GM19328 (cell line): Measurements from ENCODE around the gene TTLL11.

Experiments
- ATAC-seq: cut with Tn5 transposase; IDR thresholded peaks from one replicate; pipeline ENCODE4 v1.9.1; 2021; ENCODE audit warnings: mild to moderate bottlenecking, moderate library complexity; ENCODE audit not compliant: unreplicated experiment

Gene TTLL11

DNA sequence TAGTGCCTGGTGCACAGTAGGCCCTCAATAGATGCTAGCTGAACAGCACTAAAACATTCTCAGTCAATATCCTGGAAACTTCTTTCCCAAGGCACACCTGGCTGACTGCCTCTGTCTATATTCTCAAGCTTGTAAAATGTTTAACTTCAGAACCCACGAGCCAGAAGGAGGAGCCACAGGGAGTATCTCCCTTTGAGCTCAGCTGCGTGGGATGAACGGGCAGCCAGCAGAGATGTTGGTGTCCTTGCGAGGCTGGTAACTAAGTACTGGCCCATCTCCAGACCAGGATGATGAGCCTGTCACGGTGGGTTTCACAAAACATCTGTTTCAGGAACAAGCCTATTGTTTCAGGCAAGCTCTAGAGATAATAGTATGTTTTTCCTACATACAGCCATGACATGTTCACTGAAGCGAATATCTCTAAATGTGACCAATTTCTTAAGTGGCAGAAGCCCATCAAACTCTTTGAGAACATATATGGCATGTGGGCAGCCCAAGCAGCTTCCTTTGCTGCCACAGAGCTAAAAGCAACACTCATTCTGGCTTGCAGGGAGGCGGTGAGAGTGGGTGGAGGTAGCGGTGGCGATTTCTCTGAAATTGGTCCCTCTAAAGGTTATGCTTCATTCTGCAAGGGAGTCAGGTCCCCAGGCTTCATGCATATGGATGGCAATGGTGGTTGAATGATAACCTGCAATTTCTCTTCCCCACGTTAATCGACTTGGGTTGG is 206.2 kb downstream of the TTLL11 start:
- ATAC-seq, result no peak

DNA sequence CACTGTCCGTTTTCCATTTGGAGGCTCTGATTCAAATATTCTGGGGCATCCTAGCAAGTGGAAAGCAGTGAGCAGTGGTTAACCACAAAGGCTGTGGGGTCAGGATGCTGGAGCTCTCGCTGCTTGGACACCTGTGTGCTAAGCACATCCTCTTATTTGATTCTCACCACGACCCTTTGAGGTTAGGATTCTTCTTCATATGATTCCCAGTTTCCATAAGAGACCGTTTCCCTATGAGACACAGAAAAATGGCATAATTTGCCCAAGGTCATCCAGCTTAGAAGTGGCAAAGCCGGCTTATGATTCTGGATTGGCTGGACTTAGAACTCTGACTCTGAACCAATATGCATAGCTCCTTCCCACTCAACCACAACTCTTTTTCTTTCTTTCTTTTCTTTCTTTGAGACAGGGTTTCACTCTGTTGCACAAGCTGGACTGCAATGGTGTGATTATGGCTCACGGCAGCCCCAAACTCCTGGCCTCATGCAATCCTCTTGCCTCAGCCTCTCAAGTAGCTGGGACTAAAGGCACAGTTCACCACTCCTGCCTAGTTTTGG is 207.7 kb downstream of the TTLL11 start:
- ATAC-seq, result no peak

DNA sequence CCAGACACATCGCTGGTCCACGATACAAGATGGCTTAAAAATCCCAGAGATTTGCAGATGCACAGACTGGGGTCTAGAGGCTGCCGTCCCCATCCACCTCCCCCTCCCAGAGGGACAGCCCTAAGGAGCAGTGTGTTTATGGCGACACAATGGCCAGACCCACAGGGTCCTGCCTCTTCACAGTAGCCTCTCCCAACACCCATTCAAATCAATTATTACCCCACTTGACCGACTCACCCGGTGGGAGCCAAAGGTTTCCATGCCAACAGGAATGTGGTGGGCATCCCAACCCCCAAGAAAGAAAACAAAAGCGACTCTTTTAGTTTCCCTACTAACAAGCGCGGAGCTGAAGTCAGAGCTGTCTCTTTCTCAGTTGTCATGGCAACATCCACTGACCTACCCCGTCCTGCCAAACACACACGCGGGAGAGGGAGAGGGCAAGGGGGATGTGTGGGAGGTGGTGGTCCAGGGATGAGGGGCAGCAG is 209.0 kb downstream of the TTLL11 start:
- no peak for ATAC-seq

DNA sequence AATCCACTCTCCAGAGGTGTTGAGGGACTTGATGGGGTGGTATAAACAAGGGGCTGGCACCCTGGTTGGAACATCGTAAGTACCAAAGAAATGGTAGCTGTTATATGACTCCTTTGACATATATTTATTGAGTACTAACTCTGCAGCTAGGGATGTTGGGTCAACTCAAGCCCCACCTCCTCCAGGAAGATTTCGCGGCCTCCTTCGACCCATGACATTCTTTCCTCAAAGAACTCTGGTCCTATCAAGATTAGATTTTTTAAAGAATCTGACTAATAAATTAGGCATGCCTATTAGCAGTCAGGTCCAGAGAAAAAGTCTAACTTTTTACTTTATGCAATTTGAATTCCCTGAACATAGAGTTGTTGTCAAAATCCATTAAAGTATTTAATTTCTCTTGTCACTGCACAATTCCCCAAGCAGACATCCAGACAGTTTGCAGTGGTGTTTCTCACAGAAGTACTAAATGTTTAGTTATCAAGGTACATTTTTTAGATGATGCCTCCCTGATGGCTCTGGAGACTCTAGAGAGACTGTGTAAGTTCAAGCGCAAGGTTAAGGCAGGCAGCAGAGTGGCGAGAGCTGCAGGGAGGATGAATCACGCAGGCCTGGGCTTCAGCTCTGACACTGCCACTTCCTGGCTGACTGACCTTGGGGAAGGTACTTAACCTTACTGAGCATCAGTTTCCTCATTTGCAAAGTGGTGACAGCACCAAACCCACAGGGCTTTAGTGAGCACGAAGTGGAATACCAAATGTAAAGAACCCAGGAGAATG is 209.6 kb downstream of the TTLL11 start:
- no peak for ATAC-seq

DNA sequence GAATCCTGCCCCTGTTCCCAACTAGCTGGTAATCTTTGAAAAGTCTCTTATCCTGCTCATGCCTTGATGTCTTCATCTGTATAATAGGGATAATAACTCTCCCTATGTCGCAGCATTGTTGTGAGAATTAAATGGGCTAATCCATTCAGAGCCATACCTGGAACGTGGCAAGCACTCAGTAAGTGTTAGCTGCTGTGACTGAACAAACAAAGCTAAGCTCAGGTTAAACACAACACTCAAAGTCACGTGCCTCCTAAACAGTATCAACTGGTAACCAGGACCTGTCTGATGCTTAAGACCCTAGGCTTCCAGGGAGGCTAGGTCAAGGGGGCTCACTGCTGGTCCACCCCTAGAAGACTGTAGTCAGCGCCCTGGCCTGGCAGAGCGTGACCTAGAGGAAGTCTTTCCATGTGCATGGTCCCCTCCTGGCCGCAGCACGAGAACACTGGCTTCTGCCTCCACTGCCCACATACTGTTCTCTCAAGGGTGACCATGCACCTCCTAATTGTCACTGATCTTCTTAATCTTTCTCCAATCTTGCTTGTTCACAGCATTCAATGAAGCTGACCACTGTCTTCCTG is 211.1 kb downstream of the TTLL11 start:
- no peak for ATAC-seq

DNA sequence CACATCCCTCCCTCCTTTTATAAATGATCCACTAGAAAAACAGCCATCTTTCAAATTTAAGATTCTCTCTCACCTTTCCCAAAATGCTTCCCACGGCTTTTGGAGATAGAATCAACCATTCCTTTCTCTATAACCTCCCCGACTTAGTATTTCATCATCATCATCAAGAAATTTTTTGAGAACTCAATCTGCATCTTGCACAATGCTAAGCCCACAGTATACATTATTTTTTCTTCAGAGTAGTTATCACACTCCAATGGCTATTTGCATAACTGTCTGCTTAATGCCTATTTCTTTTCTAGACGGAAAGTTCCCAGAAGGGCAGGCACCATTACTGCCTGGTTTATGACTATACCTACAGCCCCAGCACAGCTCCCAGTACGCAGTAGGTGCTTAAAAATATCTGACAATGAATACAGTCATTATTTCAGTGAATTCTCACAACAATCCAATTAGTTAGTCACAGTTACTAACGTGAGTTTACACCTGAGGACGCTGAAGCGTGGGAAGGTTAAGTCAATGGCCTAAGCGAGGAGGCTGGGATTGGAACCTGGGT is 212.7 kb downstream of the TTLL11 start:
- ATAC-seq, result no peak

DNA sequence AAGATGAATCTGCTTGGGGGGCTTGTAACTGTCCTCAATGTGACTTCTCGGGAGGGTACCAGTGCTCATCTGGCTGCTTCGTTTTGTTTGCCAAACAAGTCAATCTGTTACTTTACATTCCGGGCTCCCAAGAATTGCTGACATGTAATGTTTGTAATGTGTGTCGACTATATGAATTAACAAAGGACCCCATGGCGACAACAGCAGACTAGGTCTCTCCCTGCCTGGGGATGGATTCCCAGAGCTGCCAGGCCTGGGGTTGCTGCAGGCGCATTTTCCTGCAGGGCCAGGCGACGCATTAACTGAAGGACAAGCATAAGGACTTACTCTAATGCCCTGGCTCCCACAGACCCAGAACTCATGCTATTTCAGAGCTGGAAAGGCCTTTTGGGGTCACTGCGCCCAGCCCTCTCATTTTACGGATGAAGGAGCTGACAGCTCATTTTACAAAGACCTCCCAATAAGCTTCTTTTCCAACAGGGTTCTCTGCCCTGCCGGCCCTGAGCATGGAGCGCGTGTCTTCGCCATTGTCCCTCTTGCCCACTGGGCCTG is 214.8 kb downstream of the TTLL11 start:
- no peak for ATAC-seq

DNA sequence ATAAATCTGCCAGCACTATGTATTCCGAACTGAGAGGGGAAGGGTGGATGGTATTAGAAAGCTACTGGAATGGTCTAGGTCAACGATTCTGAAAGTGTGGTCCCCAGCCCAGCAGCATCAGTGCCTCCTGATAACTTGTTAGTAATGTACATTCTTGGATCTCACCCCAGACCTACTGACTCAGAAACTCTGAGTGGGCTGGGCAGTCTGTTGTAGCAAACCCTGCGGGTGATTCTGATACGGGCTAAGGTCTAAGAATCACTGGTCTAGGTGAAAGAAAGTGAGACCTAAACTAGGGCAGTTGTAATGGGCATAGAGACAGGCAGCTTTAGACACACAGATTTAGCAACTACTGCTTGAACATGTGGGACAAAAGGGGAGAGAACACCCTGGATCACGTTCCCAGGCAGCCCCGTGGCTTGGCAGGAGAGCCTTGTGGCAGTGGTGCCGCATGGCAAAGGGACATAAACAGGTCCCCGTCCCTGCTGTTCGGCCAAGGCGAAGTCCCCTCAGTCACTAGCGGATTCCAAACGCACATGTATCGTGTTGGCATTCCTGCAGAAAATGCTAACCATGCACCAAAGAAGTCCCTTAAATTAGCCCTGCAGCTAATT is 216.3 kb downstream of the TTLL11 start:
- no peak for ATAC-seq

DNA sequence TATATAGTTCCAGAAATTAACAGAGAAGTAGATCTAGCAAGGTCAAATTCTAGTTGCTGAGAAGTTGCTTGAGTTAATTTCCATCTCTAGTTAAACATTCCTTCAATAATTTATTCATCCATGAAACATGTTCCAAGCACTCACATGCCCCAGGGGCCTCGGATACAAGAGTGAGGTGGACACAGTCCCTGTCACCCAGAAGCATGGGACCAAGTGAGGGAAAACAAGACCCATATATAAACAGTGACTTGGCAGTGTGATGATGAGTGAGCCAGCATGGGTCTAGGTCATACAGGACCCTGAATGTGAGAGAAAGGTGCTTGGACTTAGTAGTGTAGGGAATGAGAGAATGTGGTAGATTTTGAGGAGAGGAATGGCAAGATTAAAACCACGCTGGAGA is 216.9 kb downstream of the TTLL11 start:
- ATAC-seq, result no peak

DNA sequence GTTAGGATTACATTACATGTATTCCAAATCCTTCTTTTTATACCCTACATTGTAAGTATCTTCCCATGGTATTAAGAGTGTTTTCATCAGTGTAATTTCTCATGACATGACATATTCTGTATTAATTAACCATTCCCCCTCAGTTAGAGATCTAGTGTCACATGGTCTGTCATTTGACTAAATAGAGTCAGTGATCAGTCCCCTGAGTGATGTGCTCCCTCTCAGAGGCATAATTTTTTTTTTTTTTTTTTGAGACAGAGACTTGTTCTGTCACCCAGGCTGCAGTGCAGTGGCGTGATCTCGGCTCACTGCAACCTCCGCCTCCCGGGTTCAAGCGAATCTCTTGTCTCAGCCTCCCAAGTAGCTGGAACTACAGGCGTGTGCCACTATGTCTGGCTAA is 218.6 kb downstream of the TTLL11 start:
- no peak for ATAC-seq

DNA sequence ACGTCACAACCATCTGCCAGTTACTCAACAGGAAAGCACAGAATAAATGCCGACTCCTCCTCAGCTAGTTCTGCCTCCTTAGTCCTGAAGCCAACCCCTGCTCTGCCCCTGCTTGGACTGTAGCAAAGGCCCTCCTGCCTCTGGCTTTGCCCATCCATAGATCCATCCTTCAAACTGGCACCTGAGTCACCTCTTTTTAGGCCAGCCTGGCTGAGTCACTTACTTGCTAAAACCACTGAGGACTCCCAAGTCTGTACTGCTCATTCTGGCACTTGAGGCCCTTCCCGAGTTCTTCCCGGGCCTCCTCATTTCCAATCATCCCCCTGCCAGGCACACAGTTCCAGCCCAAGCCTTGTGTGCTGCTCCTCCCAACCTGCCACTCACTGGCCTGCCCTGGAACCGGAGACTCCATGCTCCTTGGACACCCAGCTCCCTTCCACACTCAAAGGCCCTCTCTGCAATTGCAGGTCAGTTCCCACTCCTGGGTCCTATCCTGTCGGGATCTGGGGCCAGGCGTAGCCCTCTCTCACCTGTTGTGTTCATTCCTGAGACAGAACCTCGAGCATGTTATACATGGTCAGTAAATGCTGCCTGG is 221.6 kb downstream of the TTLL11 start:
- no peak for ATAC-seq

DNA sequence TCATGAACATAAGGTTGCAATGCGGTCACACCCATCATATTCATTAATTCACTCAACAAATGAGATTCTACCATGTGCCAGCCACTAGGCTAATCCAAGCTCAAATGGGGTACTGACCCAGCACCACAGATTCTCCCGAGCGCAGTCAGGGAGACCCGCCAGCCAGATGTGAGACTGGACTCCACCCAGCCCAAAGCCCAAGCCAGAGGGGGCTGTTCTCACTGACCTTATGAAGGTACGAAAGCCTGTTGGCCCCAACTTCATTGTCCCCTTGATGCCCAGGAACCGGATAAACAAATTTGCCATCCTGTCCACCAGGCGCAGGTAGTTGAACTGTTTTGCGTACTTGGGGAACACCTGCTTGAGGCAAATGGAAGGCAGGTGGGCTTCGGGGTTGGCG is 222.8 kb downstream of the TTLL11 start:
- no peak for ATAC-seq

DNA sequence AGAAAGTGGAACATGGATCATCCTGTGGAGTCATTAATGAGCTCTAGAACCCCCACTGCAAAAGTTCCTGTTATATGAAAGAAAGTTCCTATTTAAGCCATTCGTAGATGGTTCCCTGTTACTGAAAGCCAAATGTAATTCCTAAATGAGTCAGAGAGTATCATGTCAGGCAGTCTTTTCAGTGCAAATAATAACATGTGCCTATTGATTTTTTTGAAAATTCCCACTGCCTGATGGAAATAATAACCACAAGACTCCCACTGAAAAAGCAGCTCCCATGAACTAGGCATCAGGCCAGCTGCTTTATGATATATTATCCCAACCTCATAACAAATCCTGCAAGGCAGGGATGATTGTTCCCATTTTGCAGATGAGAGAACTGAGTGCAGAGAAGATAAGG is 224.5 kb downstream of the TTLL11 start:
- no peak for ATAC-seq

DNA sequence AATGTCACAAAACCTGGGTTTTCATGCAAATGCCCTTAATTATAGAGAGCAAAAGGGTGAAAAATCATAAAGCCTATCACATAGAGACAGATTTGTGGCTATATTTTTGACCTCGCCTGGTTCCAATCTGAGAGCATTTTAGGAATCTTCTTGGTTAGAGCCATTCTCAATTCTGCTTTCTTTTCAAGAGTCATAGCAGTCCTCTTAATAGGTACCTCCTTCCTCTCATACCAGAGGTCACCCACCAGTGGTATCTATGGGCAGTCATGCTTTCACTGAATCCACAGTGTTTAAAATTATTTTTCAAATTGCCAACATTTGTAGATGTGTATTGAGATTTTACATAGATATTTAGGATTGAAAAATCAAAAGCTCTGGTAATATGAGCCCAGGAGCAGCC is 226.2 kb downstream of the TTLL11 start:
- no peak for ATAC-seq

DNA sequence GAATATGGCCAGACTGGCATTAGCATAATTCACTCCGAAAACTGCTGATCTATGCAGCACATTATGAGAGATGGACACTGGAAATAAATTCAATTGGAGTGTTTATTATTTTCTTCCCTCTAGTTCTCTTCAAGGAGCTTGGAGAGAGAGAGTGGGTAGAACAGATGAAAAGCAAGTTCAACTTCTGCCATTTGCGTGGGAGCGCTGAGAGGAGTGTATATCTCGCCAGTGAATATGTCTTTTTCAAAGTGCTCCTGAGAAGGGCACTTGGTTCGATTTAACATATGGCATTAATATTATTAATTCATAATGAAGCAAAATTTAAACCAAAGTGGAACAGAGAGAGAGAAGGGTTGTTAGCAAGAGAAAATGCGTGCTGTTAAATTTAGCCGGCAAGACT is 227.2 kb downstream of the TTLL11 start:
- ATAC-seq, result no peak

DNA sequence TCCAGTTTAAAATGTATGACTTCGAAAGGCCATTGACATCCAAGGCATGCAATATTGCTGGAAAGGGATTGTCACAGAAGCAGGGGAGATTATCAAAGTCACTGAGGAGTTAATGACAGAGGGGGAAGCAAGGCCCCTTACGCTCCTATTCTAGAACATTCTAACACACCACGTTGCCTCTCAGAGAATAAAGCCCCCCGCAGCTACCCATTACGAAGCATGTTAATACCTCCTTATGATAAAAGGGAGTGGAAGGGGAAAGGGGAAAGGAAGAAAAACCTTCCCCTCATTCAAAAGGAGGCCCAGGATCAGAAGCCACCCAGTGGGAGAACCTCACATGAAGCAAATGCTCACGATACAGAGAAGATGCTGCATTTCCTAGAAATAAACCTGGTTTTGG is 228.0 kb downstream of the TTLL11 start:
- ATAC-seq, result no peak

DNA sequence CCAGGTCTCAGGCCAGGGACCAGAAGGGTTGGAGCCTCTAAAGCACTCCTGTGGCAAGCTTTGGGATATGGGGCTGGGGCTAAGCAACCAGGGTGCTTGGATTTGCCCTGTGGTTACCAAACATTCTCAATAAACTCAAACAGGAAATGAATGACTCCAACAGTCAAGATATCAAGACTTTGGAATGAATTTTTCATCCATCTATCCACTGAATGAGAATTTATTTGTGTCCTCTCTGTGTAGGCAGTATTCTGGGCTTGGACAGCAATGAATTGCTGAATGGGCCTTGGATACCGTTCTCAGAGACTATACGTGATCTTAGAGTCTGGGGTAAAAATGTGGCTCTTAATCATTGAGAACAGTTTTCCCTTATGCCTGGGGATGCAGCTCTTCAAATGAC is 229.2 kb downstream of the TTLL11 start:
- ATAC-seq, result no peak

DNA sequence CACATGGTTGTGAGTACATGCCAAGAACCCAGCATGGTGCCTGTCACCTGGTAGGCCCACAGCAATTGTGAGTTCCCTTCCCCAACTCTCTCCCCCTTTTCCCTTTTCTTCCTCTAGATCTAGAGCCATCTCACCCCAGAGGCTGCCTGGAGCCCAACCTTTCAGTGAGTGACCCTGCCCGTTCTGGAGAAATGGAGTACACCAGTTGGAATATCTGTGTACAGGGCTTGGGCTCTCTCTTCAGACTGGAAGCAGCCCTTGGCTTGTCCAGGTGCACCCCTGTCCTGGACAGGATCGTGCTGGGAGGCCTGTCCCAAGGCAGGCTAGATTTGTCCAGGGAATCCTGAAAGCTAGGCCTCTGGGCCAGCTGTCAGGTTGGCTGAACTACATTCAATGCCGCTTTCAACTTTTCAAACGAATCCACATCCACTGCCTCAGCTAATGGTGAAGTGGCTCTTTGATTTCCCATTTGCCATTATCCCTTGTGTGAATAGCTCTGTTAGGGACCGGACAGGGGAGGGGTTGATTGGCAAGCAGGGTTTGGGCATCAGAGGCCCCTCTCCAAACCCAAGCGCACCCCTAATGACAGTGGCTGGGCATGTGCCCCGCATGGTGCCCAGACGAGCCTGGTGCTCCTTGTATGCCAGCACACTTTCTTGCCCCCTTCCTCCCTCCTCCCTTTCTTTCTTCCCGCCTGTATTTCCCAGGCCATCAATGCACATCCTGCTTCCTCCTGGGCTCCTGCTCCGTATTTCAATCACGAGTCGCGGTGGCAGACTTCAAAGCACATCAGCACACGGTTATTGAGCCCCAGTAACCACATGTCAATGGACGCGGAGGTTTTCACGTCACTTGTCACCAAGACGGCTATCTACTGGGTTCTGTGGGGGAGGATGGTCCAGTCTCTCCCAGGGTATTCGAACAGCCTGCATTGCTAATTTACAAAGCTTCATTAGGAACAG is 230.5 kb downstream of the TTLL11 start:
- ATAC-seq, result no peak

DNA sequence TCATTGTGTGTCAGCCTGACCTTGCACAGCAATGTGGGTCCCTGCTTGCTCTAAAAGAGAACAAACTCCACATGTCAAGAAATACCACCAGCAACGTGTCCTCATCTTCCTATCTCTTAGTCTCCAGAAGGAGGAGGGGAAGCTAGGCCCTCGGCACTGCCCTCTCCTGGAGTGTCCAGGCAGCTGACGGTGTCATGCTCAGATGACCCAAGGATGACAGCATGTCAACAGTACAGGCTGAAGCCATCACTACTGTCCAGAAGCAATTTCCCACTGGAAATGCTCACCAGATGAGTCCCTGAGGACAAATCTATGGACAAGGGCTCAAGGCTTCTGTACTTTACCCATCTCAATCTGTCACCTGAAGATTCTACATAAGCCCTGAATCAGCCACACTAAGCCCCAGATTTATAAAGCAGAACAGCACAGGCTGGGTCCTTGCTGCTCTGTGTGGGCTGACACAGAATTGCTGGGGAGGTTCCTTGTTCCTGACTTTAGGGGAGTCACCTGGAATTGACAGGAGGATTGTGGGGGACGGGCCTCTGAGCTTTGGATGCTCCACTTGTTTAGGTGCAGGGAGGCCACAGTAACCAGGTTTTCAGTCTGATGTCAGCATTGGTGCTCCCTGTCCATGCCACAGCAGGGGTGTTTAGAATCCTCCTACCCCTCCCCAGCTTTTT is 231.5 kb downstream of the TTLL11 start:
- ATAC-seq, result no peak
